Stimulated activated CD4-positive, alpha-beta T cell treated with anti-CD3 and anti-CD28 coated beads, Interleukin-4, amount 100 ng/mL, for 24 hours (primary cell): Measurements from ENCODE around the gene LCN6.
"Not testable (repeated sequence)": the region's sequence is repeated elsewhere in the genome, so short reads cannot be mapped to it uniquely, and the experiment has no call there.

Source experiments
- DNase-seq: peaks from one replicate; pipeline ENCODE4 v3.0.0-alpha.2; 2020

The LCN6 gene

DNA sequence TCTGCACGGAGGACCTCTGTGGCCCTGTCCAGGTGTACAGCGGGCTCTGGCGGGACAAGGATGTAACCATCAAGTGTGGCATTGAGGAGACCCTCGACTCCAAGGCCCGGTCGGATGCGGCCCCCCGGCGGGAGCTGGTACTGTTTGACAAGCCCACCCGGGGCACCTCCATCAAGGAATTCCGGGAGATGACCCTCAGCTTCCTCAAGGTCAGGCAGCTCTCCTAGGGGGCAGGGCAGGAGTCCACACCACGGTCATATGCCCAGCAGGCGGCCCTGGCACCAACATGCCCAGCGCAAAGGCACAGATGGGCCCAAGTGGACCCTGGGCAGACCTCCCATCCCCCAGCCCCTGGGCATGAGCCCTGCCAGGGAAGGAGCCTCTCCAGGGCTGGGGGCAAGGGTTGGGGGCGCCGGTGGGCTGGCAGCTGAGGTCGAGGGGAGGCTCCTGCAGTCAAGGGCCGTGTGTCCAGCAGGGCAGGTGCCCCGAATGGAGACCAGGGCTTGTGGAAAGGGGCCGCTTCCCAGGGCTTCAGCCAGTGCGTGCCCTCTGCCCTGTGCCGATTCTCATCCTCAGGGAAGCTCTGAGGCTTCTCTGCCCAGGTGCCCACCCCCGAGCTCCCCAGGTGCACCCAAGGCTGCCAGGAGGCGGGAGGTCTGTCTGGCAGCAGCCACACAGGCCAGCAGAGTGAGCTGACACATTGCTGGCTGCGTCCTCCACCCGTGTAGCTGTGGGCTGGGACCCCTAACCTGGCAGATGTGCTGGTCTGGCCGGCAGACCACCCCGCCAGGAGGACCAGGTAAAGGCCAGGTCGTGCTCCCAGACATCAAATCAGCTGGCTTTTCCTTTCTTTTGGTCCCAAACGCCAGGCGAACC lies 26.0 kb downstream of the LCN6 start:
- DNase-seq: no peak

DNA sequence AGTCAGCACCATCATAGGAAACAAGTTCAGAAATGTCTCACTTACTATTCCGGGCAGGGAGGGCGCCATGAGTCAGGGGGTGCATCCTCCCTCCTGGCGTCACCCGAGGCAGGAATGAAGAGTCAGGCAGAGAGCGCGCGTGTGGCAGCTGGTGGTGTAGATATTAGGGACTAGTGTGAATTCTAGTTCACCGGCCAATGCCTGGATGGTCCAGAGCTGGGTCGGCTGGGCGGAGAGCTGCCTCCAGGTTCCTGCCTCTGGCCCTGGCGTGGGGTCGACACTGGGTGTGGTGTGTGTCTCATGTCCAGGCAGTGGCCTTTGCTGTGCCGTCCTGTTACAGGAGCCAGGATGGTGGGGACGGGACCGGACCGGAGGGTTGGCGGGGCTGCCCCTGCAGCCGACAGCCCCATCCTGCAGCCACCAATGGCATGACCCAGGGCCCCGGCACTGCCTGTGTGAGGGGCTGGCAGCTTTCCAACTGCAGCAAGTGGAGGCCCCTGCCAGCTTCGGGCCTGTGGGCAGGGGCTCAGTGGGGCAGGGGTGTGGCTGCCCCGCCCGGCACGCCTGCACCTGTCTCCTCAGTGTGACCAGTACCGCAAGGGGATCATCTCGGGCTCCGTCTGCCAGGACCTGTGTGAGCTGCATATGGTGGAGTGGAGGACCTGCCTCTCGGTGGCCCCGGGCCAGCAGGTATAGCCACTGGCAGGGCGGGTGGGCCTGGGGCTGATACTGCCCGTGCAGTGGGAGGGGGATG lies 26.8 kb downstream of the LCN6 start:
- DNase-seq: no peak

DNA sequence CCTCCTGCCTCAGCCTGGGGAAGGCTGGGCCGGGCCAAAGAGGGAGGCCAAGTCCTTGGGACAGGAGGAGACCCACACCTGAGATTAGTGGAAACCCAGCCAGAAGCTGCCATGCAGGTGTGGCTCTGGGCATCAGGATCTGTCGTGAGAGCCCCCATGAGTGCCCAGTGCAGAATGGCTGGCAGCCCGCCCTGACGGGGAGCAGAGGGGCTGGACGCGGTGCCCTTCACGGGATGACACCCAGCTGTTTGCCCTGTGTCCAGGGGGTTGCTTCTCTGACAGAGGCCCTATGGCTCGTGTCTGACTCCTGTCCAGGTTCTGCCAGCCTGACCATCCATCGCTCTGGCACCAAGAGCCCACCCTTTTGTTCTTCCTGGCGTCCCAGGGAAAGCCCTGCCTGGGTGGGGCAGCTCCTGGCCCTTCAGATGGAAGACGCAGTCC lies 27.4 kb downstream of the LCN6 start:
- DNase-seq: no peak

DNA sequence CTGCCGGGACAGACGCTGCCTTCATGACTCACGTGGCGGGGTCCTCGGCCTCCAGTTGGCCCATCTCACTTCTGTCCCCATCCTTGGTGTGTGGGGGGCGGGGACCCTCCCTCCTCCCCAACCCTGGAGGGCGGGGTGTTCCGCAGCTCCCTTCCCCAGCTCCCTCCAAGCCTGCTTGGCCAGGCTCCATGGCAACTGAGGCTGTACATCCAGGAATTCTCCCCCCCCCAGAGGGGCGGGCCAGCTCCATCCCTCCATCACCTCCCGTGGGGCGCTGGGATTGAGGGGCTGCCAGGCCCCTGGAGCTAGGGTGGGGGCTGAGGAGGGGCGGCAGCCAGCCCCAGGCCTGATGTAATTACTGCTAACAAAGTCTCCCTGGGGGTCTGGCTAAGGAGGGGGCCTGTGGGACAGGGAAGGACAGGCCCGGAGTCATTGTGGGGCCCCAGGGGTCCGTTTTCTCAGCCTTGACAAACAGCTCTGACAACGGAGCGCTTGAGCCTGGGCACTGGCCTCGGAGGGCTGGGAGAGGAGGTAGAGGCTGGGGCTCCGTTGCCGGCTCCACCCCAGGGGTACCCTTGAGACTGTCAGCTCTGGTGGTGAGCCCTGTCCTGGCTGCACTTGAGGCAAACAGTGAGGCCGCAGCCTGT lies 28.0 kb downstream of the LCN6 start:
- DNase-seq: no peak

DNA sequence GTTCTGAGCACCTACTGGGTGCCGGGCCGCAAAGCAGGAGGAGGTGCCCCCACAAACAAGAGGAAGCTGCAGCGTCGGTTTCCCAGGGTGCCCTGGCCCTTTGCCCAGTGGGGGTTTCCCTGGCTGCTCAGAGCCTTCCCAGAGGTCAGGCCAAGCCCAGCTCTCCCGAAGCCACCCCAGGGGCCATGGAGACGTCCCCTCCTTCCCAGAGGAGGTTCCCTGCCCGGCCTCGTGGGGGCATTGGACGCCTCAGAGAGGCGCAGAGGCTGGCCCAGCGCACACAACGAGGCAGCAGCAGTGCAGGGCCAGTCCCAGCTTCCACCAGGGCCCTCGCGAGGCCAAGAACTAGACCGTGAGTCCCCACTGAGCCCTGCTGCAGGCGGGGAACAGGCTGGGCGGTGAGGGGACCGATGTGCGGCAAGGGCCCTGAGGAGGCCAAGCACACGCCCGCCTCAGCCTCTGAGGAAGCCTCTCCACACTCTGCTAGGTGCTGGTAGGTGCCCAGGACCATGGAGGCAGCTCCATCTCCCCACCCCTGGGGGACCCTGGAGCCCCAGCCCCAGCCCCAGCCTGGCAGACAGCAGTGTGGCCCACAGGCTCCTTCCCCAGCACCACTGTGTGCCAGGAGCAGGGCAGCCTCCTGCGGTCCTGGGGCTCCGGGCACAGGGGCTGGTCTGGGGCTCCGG lies 29.0 kb downstream of the LCN6 start:
- DNase-seq: no peak

- DNase-seq: no peak
Measured at GRCh38 chr9:136718345-136719194, 29.8 kb downstream of the LCN6 start.

- no peak for DNase-seq
Measured at GRCh38 chr9:136717399-136717798, 30.9 kb downstream of the LCN6 start.

DNA sequence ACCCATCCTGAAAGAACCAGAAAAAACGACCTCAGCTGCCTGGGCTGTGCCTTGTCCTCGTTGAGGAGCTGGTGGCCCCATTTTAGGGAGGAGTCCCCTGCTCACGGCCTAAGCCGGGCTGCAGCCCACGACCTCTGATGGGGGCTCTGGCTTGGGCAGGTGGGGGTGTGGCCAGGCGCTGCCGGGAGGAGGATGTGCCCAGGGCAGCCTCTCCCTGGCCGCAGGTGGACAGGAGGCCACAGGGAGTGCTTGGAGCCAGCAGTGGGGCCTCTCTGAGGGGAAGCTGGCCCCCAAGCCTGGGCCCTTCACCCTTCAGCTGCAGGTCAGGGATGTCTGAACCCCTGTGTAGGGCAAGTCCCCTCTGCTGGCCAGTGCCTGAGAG lies 33.4 kb downstream of the LCN6 start:
- no peak for DNase-seq

- no peak for DNase-seq
Measured at GRCh38 chr9:136714096-136714892, 34.0 kb downstream of the LCN6 start.

DNA sequence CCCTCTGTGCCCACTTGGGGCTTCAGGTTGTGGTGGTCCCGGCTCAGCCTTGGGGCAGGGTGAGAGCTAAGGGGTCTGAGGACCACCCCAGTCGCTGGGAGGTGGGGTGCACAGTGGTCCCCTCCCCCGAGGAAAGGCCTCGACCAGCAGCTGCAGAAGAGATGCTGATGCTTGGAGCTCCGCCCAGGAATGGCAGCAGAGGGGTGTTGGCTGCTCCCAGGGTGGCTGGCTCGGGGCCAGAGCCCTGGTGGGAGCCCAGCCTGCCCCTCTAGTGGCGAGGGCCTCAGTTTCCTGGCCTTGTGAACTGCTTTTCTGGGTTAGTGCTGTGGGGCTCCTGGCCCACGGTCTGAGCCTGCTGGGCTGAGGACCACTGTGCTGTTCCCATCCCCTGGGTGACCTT lies 34.8 kb downstream of the LCN6 start:
- DNase-seq: no peak

GRCh38 chr9:136712690-136713544 lies 35.4 kb downstream of the LCN6 start:
- no peak for DNase-seq

DNA sequence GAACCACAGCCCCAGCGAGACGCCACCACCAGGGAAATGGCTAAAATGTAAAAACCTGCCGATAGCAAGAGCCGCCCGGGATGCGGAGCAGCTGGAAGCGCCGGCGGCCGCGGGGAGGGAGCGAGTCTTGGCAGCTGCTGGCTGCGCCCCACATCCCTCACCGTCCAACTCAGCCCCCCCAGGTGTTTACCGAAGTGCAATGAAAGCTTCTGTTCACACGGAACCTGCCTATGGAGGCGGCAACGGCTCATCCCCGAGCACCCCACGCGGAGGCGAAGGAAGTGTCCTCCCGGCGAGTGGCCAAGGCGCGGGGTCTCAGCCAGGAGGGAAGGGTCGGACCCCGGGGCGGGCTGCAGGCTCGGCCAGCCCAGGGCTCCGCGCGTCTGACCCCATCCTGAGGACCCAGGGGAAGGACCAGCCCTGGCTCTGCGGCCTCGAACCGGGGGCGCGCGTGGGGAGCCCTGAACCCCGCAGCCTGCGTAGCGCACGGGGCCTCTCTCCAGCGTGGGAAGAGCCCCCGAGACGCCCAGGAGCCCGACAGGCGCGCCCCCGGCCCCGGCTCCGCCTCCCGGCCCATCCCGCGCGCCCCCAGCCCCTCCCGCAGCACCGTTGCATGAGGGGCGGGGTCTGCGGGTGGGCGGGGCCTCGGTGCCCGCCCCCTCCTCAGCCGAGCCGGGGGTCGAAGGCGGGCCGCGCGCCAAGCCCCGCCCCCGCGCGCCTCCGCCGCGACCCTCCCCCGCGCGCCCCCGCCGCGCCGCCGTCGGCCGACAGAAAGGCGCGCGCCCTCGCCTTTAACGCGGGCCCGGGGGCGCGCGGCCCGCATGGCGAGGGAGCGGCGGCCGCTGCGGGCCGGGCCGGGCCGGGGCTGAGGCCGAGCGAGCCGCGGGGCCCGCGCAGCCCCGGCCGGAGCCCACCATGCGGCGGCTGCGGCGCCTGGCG lies 36.3 kb downstream of the LCN6 start, which contains the start of gene DIPK1B:
Gene DIPK1B (plus strand): TSS at position 822 of the 939 bp plus-strand sequence. CDS start 94 bp downstream, at position 916.
- no peak for DNase-seq

- DNase-seq: not testable (repeated sequence)
Measured at GRCh38 chr9:136711219-136711648, 37.1 kb downstream of the LCN6 start.

DNA sequence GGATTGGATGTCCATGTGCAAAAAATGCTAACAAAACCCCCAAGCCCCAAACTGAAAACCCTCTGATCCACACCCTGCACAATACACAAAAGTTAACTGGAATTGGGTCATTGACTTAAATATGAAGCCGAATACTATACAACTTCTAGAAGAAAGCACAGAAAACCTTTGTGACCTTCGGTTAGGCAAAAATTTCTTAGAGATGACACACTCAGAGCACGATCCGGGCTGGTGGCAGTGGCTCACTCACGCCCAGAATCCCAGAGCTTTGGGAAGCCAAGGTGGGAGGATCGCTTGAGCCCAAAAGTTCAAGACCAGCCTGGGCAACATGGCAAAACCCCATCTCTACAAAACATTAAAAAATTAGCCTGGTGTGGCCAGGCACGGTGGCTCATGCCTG lies 37.8 kb downstream of the LCN6 start:
- DNase-seq: no peak

- no peak for DNase-seq
Measured at GRCh38 chr9:136709454-136710109, 38.7 kb downstream of the LCN6 start.

GRCh38 chr9:136707849-136708517 lies 40.3 kb downstream of the LCN6 start:
- DNase-seq: no peak

DNA sequence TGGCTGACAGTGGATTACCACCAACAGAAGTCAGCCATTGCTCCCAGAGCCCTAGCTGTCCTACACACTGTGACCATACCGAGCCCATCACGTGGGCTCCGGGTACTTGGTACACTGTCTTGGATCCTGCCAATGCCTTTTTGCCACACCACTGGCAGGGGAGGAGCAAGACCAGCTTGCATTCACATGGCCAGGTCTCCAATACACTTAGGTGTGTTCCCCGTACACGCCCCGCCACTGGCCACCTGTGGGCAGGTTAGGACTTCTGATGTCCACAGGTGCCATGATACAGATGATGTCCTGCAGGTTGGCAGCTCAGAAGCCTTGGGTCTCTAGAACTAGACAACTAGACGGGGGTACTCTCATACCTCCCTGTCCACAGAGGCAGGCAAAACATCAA lies 41.3 kb downstream of the LCN6 start:
- no peak for DNase-seq

- no peak for DNase-seq
Measured at GRCh38 chr9:136705564-136705963, 42.8 kb downstream of the LCN6 start.
